Inferior parietal cortex (tissue), 1 donor: ENCODE results near the gene SLC34A1.
A peak's percentile ranks its signal among the peaks of the same experiment; 100 is the strongest.

ENCODE experiments used
- DNase-seq: peaks from one replicate; pipeline ENCODE4 v3.0.0-alpha.2; 2016; ENCODE audit errors: extremely low spot score

The SLC34A1 gene

DNA sequence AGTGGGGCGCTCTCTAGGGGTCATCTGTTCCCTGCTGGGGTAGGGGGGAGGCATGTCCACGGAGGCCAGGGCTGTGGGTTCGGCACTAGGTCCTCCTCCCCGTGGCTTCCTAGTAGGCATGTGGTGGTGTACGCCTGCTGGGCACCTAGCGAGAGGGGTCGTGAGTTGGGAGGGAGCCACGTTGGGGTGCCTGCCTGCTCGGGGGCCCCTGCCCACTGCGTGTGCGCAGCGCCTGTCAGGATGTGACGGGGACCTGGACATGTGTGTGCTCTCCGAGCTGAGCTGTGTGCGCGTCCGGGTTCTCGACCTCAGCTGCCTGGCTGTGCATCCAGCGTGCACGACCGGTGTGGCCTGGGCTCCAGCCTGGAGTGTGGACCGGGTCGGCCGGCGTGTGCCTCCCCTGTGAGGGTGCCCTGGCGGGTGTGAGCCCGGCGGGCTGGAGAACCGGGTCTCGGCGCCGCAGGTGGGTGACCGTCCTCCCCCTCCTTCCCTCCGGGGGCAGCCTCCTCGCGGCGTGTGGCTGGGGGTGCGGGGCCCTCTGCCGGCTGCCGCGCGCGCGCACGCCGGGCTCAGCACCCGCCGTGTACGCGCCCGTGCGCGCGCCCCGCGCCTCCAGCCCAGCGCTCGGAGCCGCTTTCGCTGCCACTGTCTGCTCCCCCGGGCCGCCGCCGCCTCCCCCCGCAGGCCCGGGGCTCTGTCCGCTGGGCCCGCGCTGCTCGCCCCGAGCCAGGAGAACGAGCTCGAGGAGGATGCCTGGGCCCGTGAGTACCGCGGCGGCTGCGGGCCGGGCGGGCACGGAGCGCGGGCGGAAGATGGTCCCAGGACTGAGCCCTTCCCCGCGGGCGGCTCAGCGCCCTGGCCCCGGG, 62.2 kb downstream of the SLC34A1 start, which contains the start of gene PRR7:
PRR7 (plus strand) TSS at position 615 of the 866 bp plus-strand sequence. CDS start 8,254 bp downstream, outside the sequence.
- peak; percentile 60 for DNase-seq

DNA sequence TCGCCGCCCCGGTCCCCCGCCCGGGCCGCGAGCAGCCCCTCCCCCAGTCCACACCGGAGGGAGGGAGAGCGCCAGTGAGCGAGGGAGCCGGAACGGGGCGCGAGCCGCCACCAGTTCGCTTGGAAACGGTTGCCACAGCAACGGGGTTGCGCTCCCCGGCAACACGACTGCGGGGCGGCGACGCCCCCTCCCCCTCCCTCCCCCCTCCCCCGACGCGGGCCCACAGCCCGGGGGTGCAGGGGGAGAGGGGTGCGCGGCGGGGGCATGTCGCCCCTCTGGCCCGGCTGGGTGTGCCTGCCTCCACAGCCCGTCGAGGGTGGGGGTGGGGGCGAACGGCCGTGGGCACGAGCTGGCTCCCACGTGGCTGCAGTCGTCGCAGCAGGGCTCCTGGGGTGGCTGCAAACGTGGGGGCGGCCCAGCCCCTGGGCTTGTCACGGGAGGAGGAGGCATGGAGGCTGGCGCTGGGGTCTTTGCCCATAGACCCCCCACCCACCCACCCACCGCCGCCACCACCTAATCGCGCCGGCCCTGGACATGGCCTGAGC, 62.9 kb downstream of the SLC34A1 start:
- DNase-seq = no peak

DNA sequence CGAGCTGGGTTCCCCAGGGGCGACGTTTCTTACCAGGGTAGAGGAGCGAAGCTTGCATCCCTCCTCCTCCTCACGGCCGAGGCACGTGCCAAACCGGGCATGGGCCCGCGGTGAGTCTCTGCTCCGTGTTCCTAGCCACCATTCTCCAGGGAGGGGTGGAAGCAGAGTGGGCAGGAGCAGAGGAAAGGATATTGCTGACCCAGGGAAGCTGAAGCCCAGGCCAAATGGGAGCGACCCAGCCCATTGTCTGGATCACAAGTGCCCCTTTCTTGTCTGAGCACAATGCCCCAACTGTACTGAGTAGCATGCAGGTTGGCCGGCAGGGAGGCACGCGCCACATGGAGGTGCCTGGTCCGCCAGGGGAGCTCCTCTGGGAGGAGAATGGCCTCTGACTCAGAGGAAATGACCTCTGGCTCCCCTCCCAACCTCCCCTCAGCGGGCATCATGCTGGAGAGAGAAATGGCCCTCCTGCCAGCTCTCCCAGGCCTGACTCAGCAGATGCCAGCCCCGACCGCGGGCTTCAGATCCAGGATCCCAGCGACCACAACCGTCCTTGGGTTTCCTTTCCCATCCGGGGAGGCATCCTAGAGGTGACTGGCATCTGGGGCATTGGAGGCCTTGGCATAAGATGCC, 63.5 kb downstream of the SLC34A1 start:
- peak; percentile 78 for DNase-seq
